GM12801 (cell line): ENCODE data around the gene IGF2BP1.

Source experiments
- TF ChIP-seq, protein P1 (sequence below): IDR thresholded peaks from one replicate; pipeline ENCODE4 v1.5.1; 2011; ENCODE audit warnings: control low read depth; ENCODE audit not compliant: insufficient read length; ENCODE audit errors: extremely low read depth

The IGF2BP1 gene

DNA sequence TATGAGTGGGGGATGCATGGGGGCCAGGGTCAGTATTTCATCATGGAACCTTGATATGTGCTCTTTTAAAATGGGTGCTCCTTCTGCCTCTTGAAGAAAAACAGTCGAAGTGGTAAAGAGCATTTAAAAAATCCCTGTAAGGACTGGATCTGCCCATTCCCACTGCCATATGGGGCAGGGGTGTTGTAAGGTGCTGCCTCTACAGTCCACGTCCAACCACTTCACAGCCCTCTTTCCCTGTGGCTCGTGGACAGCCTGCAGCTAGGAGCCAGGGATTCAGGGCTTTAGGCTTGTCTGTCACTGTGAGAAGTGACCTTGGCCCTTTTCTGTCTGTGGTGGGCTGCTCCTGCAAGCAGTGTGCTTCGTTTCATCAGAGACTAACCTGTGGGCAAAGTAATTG is 44.3 kb downstream of the IGF2BP1 start:
- TF ChIP-seq, protein P1, sequence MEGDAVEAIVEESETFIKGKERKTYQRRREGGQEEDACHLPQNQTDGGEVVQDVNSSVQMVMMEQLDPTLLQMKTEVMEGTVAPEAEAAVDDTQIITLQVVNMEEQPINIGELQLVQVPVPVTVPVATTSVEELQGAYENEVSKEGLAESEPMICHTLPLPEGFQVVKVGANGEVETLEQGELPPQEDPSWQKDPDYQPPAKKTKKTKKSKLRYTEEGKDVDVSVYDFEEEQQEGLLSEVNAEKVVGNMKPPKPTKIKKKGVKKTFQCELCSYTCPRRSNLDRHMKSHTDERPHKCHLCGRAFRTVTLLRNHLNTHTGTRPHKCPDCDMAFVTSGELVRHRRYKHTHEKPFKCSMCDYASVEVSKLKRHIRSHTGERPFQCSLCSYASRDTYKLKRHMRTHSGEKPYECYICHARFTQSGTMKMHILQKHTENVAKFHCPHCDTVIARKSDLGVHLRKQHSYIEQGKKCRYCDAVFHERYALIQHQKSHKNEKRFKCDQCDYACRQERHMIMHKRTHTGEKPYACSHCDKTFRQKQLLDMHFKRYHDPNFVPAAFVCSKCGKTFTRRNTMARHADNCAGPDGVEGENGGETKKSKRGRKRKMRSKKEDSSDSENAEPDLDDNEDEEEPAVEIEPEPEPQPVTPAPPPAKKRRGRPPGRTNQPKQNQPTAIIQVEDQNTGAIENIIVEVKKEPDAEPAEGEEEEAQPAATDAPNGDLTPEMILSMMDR = no peak

DNA sequence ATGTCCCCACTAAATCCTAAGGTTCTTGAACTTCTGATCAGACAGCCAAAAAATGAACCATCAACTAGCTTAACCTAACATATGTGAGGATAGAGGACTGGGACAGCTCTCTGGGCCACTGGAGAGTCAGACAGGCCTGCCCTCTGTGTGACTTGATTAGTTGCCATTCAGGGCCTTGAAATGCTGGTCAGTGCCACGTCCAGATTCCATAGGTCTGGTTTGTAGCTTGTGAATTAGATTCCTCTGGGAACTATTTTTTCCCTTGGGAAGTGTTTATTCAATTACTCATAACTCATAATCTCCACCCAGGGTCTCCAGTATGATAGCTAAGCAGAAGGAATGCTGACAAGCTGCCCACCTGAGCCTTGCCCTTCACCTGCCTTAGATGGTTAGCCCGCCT is 48.2 kb downstream of the IGF2BP1 start:
- TF ChIP-seq, protein P1 = no peak

DNA sequence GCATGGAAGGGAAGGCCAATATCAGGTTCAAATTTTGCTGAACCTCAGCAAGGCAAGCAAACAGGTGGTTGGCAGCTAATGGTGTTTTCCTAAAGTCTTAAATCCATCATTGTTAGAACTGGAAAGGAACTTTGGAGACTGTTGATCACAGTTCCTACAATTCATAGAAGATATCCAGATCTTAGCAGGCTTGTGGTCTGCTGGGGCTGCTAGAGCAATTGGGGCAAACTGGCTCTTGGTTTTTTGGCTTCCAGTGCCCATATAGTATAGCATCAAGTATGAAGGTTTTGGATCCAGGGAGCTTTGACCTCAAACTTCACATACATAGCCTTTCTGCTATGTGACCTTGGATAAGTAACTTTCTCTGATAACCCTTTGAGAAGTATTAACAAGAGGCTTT is 49.7 kb downstream of the IGF2BP1 start:
- TF ChIP-seq, protein P1 = no peak

DNA sequence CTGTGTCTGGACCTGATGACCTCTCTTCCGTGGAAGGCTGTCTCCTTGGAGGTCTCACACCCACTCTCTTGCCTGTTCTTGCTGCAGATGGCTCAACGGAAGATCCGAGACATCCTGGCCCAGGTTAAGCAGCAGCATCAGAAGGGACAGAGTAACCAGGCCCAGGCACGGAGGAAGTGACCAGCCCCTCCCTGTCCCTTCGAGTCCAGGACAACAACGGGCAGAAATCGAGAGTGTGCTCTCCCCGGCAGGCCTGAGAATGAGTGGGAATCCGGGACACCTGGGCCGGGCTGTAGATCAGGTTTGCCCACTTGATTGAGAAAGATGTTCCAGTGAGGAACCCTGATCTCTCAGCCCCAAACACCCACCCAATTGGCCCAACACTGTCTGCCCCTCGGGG is 52.1 kb downstream of the IGF2BP1 start:
- TF ChIP-seq, protein P1 = no peak

DNA sequence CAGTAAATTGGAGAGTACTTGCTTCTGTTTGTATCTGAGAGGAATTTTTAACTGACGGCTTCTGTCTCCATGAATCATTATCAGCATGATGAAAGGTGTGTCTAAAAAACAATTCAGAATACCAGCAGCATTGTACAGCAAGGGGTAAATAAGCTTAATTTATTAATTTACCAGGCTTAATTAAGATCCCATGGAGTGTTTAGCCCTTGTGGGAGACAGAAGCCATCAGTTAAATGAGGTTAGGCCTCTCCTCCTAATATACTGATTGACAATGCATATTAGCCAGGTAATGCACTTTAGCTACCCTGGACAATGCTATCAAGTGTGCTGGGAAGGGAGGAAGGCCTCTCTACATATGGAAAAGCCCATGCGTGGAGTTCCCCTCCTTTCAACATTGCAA is 53.4 kb downstream of the IGF2BP1 start:
- TF ChIP-seq, protein P1 = no peak

DNA sequence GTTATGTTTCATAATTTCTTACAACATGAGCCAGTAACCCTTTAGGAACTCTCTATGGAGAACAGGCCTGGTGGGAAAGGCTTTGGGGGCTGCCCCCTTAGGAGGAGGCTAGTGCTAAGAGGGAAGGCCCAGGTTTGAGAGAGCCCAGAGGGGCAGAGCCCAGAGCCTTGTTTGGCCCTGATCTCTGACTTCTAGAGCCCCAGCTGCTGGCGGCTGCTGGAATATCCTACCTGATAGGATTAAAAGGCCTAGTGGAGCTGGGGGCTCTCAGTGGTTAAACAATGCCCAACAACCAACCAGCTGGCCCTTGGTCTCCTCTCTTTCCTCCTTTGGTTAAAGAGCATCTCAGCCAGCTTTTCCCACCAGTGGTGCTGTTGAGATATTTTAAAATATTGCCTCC is 54.1 kb downstream of the IGF2BP1 start:
- TF ChIP-seq, protein P1 = no peak

DNA sequence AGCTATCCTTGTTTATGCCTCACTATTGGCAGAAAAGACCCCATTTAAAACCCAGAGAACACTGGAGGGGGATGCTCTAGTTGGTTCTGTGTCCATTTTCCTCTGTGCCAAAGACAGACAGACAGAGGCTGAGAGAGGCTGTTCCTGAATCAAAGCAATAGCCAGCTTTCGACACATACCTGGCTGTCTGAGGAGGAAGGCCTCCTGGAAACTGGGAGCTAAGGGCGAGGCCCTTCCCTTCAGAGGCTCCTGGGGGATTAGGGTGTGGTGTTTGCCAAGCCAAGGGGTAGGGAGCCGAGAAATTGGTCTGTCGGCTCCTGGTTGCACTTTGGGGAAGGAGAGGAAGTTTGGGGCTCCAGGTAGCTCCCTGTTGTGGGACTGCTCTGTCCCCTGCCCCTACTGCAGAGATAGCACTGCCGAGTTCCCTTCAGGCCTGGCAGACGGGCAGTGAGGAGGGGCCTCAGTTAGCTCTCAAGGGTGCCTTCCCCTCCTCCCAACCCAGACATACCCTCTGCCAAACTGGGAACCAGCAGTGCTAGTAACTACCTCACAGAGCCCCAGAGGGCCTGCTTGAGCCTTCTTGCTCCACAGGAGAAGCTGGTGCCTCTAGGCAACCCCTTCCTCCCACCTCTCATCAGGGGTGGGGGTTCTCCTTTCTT is 56.1 kb downstream of the IGF2BP1 start:
- TF ChIP-seq, protein P1 = no peak
